Hepatocyte (in vitro differentiated cells): ENCODE data around the gene SH3TC2.

Experiments
- EZH2 ChIP-seq: fragments of 200-600 bp; sonication (generic); IDR thresholded peaks from 2 replicates; pipeline ENCODE4 v1.6.1; 2016; ENCODE audit warnings: antibody characterized with exemption, mild to moderate bottlenecking, borderline replicate concordance
- TF ChIP-seq, protein P1 (sequence below): fragments of 200-600 bp; sonication (generic); IDR thresholded peaks from 2 replicates; pipeline ENCODE4 v1.5.1; 2016; ENCODE audit warnings: antibody characterized with exemption, mild to moderate bottlenecking; ENCODE audit not compliant: poor library complexity

DNA sequence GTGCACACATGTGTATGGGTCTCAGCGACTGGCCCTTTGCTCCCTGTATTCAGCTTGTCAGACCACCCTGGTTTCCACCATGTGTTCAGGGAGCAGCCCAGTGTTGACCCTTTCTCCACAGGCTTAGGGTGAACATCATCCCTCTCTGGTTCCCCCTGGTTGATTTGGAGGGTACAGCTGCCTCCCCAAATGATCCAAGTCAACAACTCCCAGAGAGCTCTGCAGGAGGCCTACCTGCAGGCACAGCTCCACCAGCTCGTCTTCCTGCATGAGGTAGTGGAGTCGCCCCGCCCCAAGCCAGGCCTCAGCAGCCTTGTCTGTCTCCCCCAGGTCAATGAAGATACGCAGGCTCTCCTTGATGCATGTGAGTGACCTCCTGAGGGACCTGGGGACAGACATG, 50.5 kb downstream of the SH3TC2 start:
- TF ChIP-seq, protein P1, sequence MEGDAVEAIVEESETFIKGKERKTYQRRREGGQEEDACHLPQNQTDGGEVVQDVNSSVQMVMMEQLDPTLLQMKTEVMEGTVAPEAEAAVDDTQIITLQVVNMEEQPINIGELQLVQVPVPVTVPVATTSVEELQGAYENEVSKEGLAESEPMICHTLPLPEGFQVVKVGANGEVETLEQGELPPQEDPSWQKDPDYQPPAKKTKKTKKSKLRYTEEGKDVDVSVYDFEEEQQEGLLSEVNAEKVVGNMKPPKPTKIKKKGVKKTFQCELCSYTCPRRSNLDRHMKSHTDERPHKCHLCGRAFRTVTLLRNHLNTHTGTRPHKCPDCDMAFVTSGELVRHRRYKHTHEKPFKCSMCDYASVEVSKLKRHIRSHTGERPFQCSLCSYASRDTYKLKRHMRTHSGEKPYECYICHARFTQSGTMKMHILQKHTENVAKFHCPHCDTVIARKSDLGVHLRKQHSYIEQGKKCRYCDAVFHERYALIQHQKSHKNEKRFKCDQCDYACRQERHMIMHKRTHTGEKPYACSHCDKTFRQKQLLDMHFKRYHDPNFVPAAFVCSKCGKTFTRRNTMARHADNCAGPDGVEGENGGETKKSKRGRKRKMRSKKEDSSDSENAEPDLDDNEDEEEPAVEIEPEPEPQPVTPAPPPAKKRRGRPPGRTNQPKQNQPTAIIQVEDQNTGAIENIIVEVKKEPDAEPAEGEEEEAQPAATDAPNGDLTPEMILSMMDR, result no peak
- TF ChIP-seq EZH2, result no peak
